NOMO-1 (cell line): ENCODE results near the gene CASZ1.

Experiments used
- DNase-seq, 2 experiments: peaks; one replicate each; lab custom pipeline; 2025; ENCODE audit not compliant: unreplicated experiment in 2 of 2; lab: John Stamatoyannopoulos, UW

The CASZ1 gene

DNA sequence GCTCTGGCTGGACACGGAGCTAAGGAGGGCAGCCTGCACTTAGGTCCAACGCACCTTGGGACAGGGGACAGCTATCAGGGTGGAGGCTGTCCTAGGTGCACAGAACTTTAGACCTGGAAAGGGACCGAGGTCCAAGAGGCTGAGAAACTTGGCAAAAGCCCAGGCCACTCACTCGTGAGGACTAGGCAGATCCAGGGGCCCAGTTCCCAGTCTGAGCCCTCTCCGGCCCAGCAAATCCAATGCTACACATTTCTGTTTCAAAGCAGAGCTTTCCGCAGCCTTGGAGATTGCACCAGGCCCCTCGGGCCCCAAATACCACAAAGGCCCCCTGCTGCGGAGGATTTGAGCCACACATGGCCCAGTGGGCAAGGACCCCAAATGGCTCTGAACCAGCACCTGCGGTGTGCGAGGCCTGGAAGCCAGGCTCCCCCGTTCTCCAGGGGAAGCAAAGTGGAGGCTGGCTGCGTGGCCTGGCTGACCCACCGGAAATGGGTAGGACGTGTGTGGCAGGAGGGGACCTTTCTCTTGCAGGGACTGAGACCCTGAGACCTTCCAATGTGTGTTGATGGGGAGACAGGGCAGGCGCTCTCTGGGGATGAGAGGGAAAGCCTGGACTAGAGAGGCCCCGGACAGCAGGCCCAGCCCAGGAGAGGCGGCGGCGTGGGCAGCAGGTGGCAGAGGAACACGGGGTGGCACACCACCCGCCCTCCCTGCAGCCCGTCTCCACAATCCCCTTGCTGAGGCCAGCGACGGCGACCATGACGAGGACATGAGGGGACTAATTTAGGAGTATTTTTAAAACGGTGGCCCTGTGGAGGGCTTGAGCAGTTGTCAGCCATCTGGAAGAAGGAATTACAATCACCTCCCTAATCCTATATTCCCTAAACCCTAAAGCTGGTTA, 118.7 kb downstream of the CASZ1 start:
- DNase-seq = no peak

DNA sequence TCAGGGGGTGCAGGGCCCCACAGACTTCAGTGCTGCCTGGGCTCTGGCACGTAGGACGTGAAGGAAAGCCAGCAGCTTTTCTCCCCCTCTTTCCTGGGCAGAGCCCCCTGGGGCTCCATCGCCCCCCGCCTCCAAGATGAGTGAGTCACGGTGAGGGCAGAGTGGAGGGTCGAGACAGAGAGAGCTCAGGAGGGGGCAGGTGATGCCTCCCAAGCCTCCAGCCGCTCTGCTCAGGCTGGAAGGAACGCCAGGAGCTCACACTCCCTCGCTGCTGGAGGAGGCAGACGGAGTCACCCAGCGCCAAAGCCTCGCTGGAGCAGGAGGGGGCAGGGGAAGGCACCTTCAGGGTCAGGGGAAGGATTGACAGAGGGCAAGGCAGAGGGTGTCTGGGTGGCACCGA, 119.5 kb downstream of the CASZ1 start:
- DNase-seq = no peak

DNA sequence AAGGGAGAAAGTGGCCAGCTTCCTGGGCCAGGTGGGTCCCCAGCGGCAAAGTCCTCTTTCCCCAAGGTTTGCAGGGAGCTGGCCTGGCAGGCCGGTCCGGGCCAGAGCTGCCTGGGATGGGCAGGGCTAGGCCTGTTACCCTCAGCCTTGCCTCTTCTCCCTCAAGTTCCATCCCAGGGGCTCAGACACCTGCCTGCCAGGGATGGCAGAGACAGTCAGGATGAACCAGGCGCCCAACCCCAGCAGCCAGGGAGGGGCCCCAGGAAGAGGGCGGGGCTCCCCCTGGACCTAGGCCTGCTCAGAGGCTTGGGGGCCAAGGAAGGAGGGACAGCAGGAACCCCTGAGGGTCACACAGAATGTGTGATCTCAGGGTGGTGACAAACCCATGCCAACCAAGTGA, 120.6 kb downstream of the CASZ1 start:
- DNase-seq = no peak

DNA sequence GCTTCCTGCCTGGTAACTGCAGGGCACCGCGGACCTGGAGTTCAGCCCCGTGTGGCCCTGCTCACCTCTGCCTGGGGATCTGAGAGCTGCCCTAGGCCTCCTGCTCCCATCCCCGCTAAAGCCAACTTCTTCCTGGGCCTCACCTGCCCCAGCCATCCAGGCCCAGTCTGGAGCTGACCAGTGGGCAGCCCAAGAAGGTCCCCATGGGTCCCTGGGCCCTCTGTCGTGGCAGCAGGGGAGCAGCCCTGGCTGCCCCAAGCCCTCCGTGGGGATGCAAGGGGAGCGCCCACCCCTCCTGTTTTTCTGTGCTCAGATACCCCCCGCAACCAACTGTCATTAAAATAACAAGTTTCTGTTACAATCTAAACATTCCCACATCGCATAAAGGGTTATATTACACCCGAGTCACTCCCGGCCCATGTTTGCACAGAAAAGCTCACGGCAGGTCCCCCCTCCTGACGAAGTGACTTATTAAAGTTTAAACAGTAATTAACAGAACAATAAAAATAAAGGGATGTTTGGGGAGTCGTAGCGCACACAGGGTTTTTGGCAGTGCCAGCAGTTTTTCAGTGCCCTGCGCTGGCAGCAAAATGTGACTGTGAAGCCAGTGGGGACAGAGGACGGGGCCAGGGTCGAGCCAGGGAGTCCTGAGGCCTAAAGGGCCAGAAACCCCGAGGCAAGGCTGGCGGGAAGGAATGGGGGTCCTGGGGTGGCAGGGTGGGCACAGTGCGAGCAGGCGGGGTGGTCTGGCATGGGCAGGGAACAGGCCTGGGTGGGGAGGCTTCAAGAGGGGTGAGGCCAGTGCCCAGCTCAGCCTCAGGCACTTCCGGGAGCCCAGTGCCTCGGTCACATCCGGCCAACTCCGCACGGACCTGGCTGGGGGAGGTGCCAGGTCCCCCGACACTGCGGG, 121.5 kb downstream of the CASZ1 start:
- DNase-seq = no peak

DNA sequence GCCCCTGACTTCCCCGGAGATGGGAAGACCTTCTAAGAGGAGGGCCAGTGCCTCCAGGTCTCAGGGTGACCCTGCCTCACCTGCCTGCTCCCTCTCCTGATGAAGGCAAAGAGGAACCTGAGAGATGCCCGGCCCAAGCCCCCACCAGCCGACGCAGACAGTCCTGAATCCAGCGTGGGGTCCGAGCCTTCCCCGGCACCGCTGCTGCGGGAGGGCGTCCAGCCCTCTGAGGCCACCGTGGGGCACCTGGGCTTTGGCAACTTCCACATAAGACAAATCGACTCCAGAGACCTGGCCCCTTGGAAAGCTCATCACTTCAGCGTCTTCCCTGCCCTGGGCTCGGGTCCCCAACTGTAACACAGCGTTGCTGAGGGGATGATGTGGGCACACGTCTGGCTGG, 122.2 kb downstream of the CASZ1 start:
- DNase-seq = no peak

DNA sequence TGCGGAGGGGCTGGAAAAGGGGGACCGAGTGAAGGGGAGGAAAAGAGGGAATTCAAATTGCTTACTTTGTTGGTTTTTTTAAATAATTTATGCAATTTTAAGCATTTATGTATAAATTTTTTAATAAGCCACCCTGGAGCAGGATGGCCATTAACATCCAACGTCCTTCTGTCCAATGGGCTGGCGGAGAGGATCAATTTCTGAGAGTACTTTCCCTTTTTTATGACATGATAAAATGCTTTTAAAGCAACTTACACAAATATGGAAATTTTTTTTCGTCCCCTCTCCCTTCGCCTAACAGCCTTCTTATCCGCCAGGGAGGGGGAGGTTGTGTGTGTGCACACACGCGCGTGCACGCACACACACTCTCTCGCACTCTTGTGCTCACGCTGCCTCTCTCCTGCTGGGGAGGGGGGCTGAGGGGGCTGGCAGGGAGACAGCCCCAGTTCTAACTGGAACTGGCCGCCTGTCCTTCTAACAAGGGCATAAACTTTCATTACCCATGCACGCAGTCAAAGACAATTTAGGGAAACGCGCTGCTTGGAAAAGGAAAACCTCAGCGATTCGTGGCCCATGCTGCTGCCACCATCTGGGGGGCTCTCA, 123.2 kb downstream of the CASZ1 start:
- DNase-seq = no peak

DNA sequence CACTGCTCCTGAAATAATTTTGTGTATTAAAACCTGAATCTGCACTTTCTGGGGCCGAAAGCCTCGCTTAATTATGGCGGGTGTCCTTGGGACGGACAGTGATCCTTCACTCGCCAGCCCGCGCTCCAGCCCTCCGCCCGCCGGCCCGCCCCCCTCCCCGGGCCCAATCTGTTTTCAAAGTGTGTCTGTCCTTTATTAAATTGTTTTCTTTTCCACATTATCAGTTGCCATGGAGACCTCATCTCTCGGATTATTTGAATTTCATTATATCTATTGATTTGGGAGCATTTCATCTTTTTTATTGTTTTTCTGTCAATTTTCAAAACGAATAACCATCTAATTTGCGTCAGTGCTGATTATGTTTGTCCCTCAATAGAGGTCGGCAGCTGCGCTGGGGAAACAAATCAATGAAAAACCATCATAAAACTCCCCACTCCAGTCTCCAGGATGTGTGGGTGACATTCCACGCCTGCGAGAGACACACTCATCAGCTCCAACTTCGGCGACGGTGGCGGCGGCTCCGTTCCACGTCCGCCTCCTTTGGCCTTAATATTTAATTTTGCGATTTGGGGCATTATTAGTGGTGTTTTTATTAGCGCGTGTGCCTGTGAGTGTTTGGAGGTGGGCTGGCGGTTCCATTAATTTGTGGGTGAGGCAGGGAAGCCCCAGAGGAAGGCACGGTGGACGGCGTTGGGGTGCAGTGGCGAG, 123.9 kb downstream of the CASZ1 start:
- DNase-seq = no peak

DNA sequence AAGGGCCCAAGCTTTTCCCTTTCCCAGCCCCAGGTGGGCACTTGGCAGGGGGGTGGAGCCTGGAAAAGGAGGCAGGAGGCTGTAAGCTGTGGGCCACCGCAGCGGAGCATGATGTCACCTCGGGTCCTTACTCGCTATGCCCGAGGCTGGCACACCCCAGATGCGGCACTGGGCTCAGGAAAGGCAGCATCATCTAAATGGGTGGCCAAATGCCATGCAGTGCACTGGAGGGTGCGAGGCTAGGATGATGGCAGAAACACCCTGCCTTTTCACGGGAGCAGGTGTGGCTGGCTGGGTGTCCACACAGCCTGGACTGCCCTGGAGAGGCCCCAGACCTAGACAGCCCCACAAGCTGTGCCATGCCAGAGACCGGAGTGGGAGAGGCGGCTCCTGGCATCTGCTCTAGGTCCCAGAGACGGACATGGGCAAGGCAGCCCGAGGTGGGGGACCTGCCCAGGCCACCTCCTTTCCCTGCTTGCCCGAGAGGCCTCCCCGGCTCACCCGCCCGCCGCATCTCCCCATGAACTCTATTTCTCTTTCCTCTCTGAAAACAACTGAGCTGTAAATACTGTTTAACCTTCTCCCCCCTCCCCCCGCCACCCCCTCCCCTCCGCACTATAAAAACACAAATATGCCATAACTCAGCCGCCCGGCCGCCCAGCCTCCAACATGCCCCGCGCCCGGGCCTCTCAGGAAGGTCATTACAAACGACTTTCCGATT, 124.7 kb downstream of the CASZ1 start:
- no peak for DNase-seq

DNA sequence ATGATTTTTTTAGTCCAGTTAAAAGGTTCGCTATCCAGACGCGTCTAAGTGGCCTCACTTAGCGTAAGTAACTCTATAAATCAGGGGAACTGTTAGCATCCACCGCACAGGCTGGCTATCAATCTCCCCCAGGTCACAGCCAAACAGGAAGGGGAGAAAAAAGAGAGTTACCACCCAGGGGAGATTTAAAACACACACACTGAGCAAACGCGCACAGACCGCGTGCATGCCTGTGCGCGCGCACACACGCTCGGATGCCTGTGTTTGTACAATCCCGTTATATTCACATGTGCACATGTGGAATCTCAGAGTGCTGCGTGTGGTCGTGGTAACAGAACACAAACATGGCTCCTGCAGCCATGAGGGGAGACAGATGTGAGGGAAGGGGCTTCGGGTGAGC, 125.4 kb downstream of the CASZ1 start:
- no peak for DNase-seq

DNA sequence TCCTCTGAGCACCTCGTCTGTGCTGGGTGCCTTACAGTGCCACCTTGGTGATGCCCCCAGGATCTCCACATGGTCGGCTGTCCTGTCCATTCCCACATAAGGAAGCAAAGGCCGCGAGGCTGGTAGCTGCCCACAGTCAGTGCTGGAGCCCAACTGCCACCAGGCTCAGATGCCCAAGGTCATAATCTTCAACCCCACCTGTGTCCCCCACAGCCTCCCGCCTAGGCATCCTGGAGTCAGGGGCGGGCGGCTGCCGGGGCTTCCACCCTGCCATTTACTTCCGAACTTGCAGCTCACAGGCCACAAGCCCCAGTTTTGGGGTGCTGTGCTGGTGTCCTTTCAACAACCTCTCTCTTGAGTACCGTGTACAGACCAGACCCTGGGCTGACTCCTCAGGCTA, 126.3 kb downstream of the CASZ1 start:
- no peak for DNase-seq

DNA sequence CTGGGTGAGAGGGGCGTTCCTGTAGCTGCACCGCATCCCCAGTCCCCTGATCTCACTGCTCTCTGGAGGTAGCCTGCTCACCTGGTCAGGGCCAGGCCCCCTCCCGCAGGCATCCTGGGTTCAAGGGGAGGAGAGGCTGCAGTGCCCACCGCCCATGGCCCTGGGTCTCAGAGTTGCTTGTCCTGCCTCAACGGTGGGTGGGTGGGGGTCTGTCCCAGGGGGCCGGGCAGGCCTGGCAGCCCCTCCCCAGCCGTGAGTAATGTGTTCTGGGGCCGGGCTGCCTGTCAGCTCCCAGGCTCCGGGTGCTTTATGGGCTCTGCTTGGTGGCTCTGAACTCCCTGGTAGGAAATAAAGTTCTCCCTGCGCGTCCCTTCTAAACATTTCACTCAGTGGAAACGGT, 126.9 kb downstream of the CASZ1 start:
- DNase-seq = no peak

DNA sequence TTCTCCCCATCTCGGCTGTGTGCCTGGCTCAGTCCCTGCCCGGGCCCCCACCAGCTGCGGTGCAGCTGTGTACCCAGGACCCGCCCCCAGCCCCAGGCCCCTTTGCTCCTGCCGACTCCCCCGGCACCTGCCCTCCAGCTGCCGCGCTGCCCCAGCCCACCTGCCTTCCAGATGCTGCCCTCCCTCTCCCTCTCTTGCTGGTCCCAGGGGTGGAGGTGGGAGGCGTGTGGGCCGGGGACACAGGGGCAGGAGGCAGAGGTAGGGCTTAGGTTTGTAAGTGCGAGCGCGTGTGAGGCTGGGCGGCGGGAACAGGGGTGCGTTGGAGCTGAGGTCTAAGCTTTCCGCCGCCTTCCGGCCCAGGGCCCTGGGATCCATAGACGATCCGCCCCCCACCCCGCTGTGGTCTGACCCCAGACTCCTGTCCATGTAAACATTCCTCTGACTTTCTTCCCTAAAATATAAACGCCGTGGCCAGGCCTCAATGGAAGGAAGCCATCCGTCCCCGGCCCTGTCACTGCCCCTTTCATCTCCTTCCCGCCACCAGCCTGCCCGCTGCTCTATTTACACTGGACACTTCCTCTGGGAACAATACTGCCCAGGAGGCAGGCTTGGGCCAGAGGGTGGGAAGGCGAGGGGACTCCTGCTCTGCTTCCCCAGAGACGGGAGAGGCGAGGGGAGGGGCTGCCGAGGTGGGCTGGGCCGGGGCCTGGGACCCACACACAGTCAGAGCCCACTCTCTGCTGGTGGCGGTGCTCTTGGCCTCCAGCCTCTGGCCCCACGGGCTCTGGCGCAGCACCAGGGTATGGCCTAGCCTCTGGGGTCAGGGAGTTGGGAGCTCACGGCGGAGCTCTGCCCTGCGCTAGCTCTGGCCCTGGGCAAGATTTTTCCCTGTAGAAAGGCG, 128.3 kb downstream of the CASZ1 start:
- no peak for DNase-seq

DNA sequence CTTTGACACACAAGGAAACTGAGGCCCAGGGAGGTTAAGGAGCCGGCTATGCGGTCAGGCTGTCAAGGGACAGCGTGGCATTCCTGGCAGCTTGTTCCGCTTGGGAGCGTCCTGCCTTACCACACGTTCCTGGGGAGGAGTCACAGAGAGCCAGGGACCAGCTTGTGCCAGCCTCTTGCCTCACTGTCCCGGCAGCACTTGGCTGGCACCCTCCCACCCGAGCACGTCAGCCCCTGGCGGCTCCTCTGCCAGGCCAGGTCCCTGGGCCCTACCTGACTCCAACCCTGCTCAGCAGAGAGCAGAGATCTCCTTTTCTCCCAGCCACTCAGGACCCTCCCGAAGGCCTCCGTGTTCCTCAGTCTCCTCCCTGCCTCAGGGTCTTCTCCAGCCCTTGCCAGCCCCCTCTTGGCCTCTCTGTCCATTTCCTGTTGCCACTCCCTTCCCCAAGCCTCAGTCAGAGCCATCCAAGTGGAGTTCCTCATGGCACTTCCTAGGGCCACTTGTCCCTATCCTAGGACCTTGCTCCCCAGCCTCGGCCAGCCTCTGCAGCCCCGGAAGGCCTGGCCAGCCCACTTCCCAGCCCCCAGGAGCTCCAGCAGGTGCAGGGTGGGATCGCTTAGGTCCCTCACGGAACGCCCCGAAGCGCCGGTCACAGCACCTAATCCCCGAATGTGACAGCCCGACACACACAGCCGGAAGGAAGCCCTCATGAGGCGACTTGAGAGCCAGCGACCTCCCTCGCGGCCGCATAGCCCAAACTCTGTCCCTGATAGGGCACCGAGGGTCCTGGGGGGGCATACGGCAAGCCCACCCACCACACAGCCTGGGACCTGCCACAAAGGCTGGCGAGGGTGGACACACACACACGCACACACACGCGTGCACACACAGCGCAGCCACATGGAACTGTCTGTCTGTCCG, 130.3 kb downstream of the CASZ1 start:
- DNase-seq = no peak

DNA sequence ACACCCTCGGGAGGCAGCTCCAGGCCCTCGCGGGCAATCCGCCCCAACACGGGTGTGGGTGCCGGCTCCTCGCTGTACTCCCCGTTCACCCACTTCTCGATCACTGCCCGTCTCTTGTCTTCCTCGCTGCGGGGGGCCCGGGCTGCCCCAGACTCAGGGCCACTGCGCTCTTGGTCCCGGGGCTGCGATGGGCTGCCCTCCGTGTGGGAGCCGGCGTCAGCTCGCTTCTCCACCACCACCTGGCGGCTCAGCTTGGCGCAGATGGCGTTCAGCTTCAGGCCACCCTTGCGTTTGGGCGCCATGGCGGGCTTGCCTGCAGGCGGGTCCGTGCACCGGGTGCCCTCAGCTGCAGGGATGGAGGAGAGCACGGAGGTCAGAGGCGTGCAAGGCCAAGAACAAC, 131.2 kb downstream of the CASZ1 start:
- no peak for DNase-seq

DNA sequence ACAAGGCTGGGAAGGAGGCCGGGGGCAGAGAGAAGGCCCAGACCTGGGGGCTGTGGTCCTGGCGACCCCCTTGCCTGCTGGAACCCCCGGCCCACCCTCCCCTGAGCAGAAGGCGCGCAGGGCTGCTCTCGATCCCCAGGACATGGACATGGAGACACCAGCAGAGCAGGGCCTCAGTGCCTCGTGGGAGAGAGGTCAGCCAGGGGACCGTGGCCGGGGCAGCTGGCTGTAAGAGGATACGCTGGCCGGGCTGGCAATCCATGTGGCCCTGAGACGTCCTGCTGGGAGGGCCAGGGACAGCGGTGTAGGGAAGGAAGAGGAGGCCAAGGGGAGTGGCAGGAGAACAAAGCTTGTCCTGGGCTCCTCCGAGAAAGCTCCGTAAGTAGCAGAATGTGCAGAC, 132.2 kb downstream of the CASZ1 start:
- DNase-seq = no peak

DNA sequence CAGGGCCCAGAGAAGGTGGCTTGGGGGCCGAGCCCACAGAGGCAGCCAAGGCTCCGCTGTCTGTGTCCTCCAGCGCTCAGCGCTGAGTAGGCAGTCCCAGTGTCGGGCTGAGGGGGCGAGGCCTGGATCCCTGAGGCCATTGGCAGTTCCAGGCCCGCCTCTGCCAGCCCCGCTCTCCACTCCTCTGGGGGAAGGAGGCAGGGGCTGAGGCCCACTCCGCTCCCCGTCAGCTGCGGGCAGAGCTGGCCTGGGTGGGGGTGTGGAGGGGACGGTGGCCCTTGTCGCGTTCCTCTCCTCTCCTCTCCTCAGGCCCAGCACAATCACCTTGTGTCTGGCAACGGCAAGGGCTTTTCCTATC, 132.8 kb downstream of the CASZ1 start:
- no peak for DNase-seq

DNA sequence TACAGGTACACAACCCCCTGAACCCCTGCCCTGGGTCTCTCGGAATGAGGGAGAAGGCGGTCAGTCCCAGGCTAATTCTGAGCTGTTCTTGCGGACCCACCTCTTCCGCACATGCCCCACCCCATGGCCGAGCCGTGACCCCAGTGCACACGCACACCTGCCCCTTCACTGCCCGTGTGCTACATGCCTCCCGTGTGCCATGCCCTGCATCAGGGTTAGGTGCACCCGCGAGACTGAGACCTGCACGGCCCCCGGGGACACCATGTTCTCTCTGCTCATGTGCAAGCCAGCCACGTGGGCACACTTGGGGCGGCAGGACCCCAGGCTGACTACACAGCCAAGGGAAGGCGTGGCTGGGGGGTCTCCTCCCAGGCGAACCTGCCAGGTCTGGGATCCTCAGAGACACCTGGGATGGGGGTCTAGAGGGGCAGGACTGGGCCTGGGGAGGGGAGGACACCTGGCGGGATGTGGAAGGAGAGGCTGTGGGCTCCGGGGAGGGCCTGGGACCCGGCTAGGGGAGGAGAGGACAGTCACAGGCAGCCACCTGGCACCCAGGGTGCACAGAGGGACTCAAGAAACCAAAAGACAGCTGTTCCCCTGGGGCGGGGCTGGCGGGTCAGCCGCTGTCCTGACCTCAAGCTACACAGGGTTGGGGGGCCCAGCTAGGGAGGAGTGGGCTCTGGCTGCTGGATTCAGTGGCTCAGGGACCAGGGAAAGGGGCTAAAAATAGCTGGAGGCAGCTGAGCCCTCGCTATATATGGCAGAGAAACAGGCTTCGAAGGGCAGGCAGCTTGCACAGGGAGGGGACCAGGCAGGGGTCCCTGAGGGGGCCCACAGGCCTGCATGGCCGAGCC, 133.4 kb downstream of the CASZ1 start:
- no peak for DNase-seq
